ENCODE measurements around the gene RNASEH2A.

RNASEH2A gene

DNA sequence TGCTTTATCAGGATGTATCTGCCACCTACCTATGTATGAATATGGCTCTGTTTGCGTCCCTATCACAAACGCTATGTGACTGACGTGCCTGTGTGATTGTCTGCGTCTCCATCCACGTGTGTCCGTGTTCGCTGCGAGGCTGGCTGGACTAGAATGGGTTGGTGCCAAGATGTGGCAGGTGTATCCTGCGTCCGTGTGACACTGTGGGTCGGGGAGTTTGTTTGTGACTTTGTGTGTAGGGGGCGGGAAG lies 24.3 kb upstream of the RNASEH2A start:
- peaks cover 25 to 88% (median 86%) of the 10 kb centered on the region in 4 experiments for H3K4me1 ChIP-seq (ENCODE audit: control extremely low read depth in 1 of 4, control insufficient read depth in 4 of 4, insufficient read depth in 4 of 4, low read length in 3 of 4)
- POLR2A ChIA-PET = interaction anchor here (0.8 to 5.9 kb wide), 2 partner anchors 10 to 108 kb away, joined by 4 to 79 read pairs; partner anchors contain the start of gene JUNB
- H3K9me3 ChIP-seq (ENCODE audit: control extremely low read depth in 1 of 5, control insufficient read depth in 4 of 5, insufficient read depth in 2 of 5, low read depth in 1 of 5, low read length in 4 of 5) = no peaks in the 10 kb centered on the region
- CTCF ChIA-PET = interaction anchor here (29.7 kb wide), 1 partner anchor 16 kb away, joined by 612 read pairs; the partner anchor contains the start of genes JUNB, PRDX2 and THSD8
- peak overlapping the region; percentile 39 to 81 (median 65) for H3K4me3 ChIP-seq (ENCODE audit: control insufficient read depth in 1 of 7, extremely low read depth in 1 of 7, insufficient read depth in 4 of 7, low read depth in 2 of 7, low read length in 6 of 7)
- H3K36me3 ChIP-seq (ENCODE audit: control insufficient read depth in 4 of 4, insufficient read depth in 4 of 4, low read length in 3 of 4) = no peaks in the 10 kb centered on the region
- DNase-seq = no peak
- no peaks in the 10 kb centered on the region for H3K27me3 ChIP-seq (replicated peaks in 2 of 5; ENCODE audit: control insufficient read depth in 4 of 5, insufficient read depth in 5 of 5, low read length in 4 of 5)
- under 1% methylated on average over 10 of the region's 12 CpGs for WGBS (ENCODE audit: insufficient coverage)
- peak overlapping the region; percentile 77 to 85 for H3K27ac ChIP-seq (ENCODE audit: insufficient read depth in 1 of 2, low read depth in 1 of 2, low read length in 2 of 2, poor library complexity in 1 of 2, severe bottlenecking in 2 of 2)

GRCh38 chr19:12782424-12783290 lies 23.7 kb upstream of the RNASEH2A start:
- H3K4me1 ChIP-seq (ENCODE audit: control extremely low read depth in 1 of 4, control insufficient read depth in 4 of 4, insufficient read depth in 4 of 4, low read length in 3 of 4) = peaks cover 27 to 88% (median 86%) of the 10 kb centered on the region in 4 experiments
- ChIA-PET CTCF (interaction anchor here (29.7 kb wide), 1 partner anchor 15 kb away, joined by 612 read pairs; the partner anchor contains the start of genes JUNB, PRDX2 and THSD8), POLR2A (interaction anchor here (0.8 to 5.9 kb wide), 3 partner anchors 10 to 108 kb away, joined by 4 to 79 read pairs (median 6); partner anchors contain the start of gene JUNB)
- under 1% methylated on average over 61 of the region's 88 CpGs for WGBS (ENCODE audit: insufficient coverage)
- H3K9me3 ChIP-seq (ENCODE audit: control extremely low read depth in 1 of 5, control insufficient read depth in 4 of 5, insufficient read depth in 2 of 5, low read depth in 1 of 5, low read length in 4 of 5) = no peaks in the 10 kb centered on the region
- no peaks in the 10 kb centered on the region for H3K27me3 ChIP-seq (replicated peaks in 2 of 5; ENCODE audit: control insufficient read depth in 4 of 5, insufficient read depth in 5 of 5, low read length in 4 of 5)
- H3K27ac ChIP-seq (ENCODE audit: insufficient read depth in 1 of 2, low read depth in 1 of 2, low read length in 2 of 2, poor library complexity in 1 of 2, severe bottlenecking in 2 of 2) = peak overlapping the region; percentile 77 to 85
- peak; percentile 74 to 93 (median 88) for DNase-seq
- no peaks in the 10 kb centered on the region for H3K36me3 ChIP-seq (ENCODE audit: control insufficient read depth in 4 of 4, insufficient read depth in 4 of 4, low read length in 3 of 4)
- H3K4me3 ChIP-seq (ENCODE audit: control insufficient read depth in 1 of 7, extremely low read depth in 1 of 7, insufficient read depth in 4 of 7, low read depth in 2 of 7, low read length in 6 of 7) = peak overlapping the region; percentile 39 to 81 (median 65)

- WGBS (ENCODE audit: insufficient coverage) = 37% methylated on average over 10 of the region's 16 CpGs
- Histone ChIP-seq H3K4me3 (ENCODE audit: control insufficient read depth in 1 of 7, extremely low read depth in 1 of 7, insufficient read depth in 4 of 7, low read depth in 2 of 7, low read length in 6 of 7) (peak overlapping the region in 5 of 7 experiments; percentile 58 to 81 (median 65)), H3K27me3 (replicated peaks in 2 of 5; ENCODE audit: control insufficient read depth in 4 of 5, insufficient read depth in 5 of 5, low read length in 4 of 5) (no peaks in the 10 kb centered on the region), H3K27ac (ENCODE audit: insufficient read depth in 1 of 2, low read depth in 1 of 2, low read length in 2 of 2, poor library complexity in 1 of 2, severe bottlenecking in 2 of 2) (peak overlapping the region in 1 of 2 experiments; percentile 85), H3K9me3 (ENCODE audit: control extremely low read depth in 1 of 5, control insufficient read depth in 4 of 5, insufficient read depth in 2 of 5, low read depth in 1 of 5, low read length in 4 of 5) (no peaks in the 10 kb centered on the region), H3K4me1 (ENCODE audit: control extremely low read depth in 1 of 4, control insufficient read depth in 4 of 4, insufficient read depth in 4 of 4, low read length in 3 of 4) (peaks cover 32 to 88% (median 87%) of the 10 kb centered on the region in 4 experiments), H3K36me3 (ENCODE audit: control insufficient read depth in 4 of 4, insufficient read depth in 4 of 4, low read length in 3 of 4) (no peaks in the 10 kb centered on the region)
- POLR2A ChIA-PET = interaction anchor here (1.4 to 5.9 kb wide), 2 partner anchors 9 to 13 kb away, joined by 6 to 79 read pairs; partner anchors contain the start of gene JUNB
- DNase-seq = no peak
- CTCF ChIA-PET = interaction anchor here (29.7 kb wide), 1 partner anchor 14 kb away, joined by 612 read pairs; the partner anchor contains the start of genes JUNB, PRDX2 and THSD8
Observed at GRCh38 chr19:12783291-12783848, 23.0 kb upstream of the RNASEH2A start.

DNA sequence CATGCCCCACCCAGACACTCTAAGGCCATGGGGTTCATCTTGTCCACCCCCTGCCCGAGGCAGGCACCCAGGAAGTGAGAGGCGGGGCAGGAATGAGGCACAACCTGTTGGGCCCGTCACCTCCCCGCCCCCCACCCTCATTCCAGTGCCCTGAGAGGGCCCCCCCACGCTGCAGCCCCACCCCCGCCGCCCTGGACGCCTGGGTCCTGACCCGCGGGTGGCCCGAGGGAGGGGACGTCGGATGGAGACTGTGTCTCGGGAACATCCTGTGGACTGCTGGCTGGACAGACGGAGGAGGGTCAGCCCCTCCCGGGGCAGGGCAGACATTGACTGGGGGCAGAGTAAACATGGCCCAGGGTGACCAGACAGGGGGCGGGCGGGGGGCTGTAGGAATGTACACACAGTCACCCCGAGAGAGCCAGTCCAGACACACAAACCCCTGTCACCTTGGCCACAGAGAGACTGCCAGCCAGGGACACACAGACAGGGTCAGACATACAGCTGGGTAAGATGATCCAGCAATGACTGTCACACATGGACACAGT lies 22.5 kb upstream of the RNASEH2A start:
- peak overlapping the region in 4 of 7 experiments; percentile 9 to 65 (median 46) for H3K4me3 ChIP-seq (ENCODE audit: control insufficient read depth in 1 of 7, extremely low read depth in 1 of 7, insufficient read depth in 4 of 7, low read depth in 2 of 7, low read length in 6 of 7)

GRCh38 chr19:12784394-12784870 lies 22.0 kb upstream of the RNASEH2A start:
- no peaks in the 10 kb centered on the region for H3K27me3 ChIP-seq (replicated peaks in 2 of 5; ENCODE audit: control insufficient read depth in 4 of 5, insufficient read depth in 5 of 5, low read length in 4 of 5)
- WGBS (ENCODE audit: insufficient coverage) = 83% methylated on average over 9 of the region's 10 CpGs
- ChIA-PET CTCF (no interaction called here), POLR2A (interaction anchor here (5.9 kb wide), 1 partner anchor 8 kb away, joined by 79 read pairs; the partner anchor contains the start of gene JUNB)
- H3K4me3 ChIP-seq (ENCODE audit: control insufficient read depth in 1 of 7, extremely low read depth in 1 of 7, insufficient read depth in 4 of 7, low read depth in 2 of 7, low read length in 6 of 7) = no peak overlapping the region
- no peaks in the 10 kb centered on the region for H3K9me3 ChIP-seq (ENCODE audit: control extremely low read depth in 1 of 5, control insufficient read depth in 4 of 5, insufficient read depth in 2 of 5, low read depth in 1 of 5, low read length in 4 of 5)
- peak overlapping the region in 1 of 2 experiments; percentile 85 for H3K27ac ChIP-seq (ENCODE audit: insufficient read depth in 1 of 2, low read depth in 1 of 2, low read length in 2 of 2, poor library complexity in 1 of 2, severe bottlenecking in 2 of 2)
- DNase-seq = peak in 2 of 3 donors; percentile 70 to 85
- peaks cover 27 to 88% (median 87%) of the 10 kb centered on the region in 4 experiments for H3K4me1 ChIP-seq (ENCODE audit: control extremely low read depth in 1 of 4, control insufficient read depth in 4 of 4, insufficient read depth in 4 of 4, low read length in 3 of 4)
- no peaks in the 10 kb centered on the region for H3K36me3 ChIP-seq (ENCODE audit: control insufficient read depth in 4 of 4, insufficient read depth in 4 of 4, low read length in 3 of 4)

More for the DNA sequence above, 22.5 kb upstream of the RNASEH2A start:
- peaks cover 27 to 88% (median 87%) of the 10 kb centered on the region in 4 experiments for H3K4me1 ChIP-seq (ENCODE audit: control extremely low read depth in 1 of 4, control insufficient read depth in 4 of 4, insufficient read depth in 4 of 4, low read length in 3 of 4)
- H3K27me3 ChIP-seq (replicated peaks in 2 of 5; ENCODE audit: control insufficient read depth in 4 of 5, insufficient read depth in 5 of 5, low read length in 4 of 5) = no peaks in the 10 kb centered on the region
- ChIA-PET CTCF (interaction anchor here (29.7 kb wide), 1 partner anchor 14 kb away, joined by 612 read pairs; the partner anchor contains the start of genes JUNB, PRDX2 and THSD8), POLR2A (interaction anchor here (5.9 kb wide), 1 partner anchor 9 kb away, joined by 79 read pairs; the partner anchor contains the start of gene JUNB)
- H3K9me3 ChIP-seq (ENCODE audit: control extremely low read depth in 1 of 5, control insufficient read depth in 4 of 5, insufficient read depth in 2 of 5, low read depth in 1 of 5, low read length in 4 of 5) = no peaks in the 10 kb centered on the region
- H3K27ac ChIP-seq (ENCODE audit: insufficient read depth in 1 of 2, low read depth in 1 of 2, low read length in 2 of 2, poor library complexity in 1 of 2, severe bottlenecking in 2 of 2) = peak overlapping the region in 1 of 2 experiments; percentile 85
- H3K36me3 ChIP-seq (ENCODE audit: control insufficient read depth in 4 of 4, insufficient read depth in 4 of 4, low read length in 3 of 4) = no peaks in the 10 kb centered on the region
- no peak for DNase-seq
- 79% methylated on average over 8 of the region's 19 CpGs for WGBS (ENCODE audit: insufficient coverage)

GRCh38 chr19:12784871-12785430 lies 21.4 kb upstream of the RNASEH2A start:
- DNase-seq = peak in 2 of 3 donors; percentile 78 to 88
- no peaks in the 10 kb centered on the region for H3K9me3 ChIP-seq (ENCODE audit: control extremely low read depth in 1 of 5, control insufficient read depth in 4 of 5, insufficient read depth in 2 of 5, low read depth in 1 of 5, low read length in 4 of 5)
- WGBS (ENCODE audit: insufficient coverage) = 28% methylated on average over 3 of the region's 5 CpGs
- peak overlapping the region in 1 of 2 experiments; percentile 85 for H3K27ac ChIP-seq (ENCODE audit: insufficient read depth in 1 of 2, low read depth in 1 of 2, low read length in 2 of 2, poor library complexity in 1 of 2, severe bottlenecking in 2 of 2)
- H3K27me3 ChIP-seq (replicated peaks in 2 of 5; ENCODE audit: control insufficient read depth in 4 of 5, insufficient read depth in 5 of 5, low read length in 4 of 5) = no peaks in the 10 kb centered on the region
- ChIA-PET POLR2A (interaction anchor here (5.9 to 12.0 kb wide), 2 partner anchors 8 to 9 kb away, joined by 79 to 198 read pairs; partner anchors contain the start of genes HOOK2 and JUNB), CTCF (interaction anchor here (1.1 kb wide), 1 partner anchor 8 kb away, joined by 10 read pairs; no protein-coding TSS in a partner anchor)
- H3K36me3 ChIP-seq (ENCODE audit: control insufficient read depth in 4 of 4, insufficient read depth in 4 of 4, low read length in 3 of 4) = no peaks in the 10 kb centered on the region
- H3K4me1 ChIP-seq (ENCODE audit: control extremely low read depth in 1 of 4, control insufficient read depth in 4 of 4, insufficient read depth in 4 of 4, low read length in 3 of 4) = peaks cover 27 to 84% (median 83%) of the 10 kb centered on the region in 4 experiments
- no peak overlapping the region for H3K4me3 ChIP-seq (ENCODE audit: control insufficient read depth in 1 of 7, extremely low read depth in 1 of 7, insufficient read depth in 4 of 7, low read depth in 2 of 7, low read length in 6 of 7)
